ENCODE data around the gene NFASC.

GRCh38 chr1:204943495-204943894 is 72.8 kb downstream of the NFASC start:
- TF ChIP-seq POLR2A (IDR thresholded peaks at IDR 0.05) (no peak), CTCF (IDR thresholded peaks at IDR 0.05) (no peak), POLR2AphosphoS5 (IDR thresholded peaks at IDR 0.05) (no peak), EP300 (IDR thresholded peaks at IDR 0.05) (no peak)

Measured in suprapubic skin (tissue), 4 donors.